PFSK-1 (cell line): ENCODE measurements around the gene PDZD2.

ENCODE experiments used
- FOXP2 ChIP-seq: optimal IDR thresholded peaks from 2 replicates; pipeline ENCODE3; 2011; ENCODE audit warnings: borderline replicate concordance, control low read depth, inconsistent platforms; ENCODE audit not compliant: insufficient read depth; ENCODE audit errors: extremely low read length, extremely low read depth
- POLR2AphosphoS5 ChIP-seq: IDR thresholded peaks from 2 replicates; pipeline ENCODE4 v1.6.1; 2012; ENCODE audit warnings: low read depth, mild to moderate bottlenecking, control low read depth, low read length, moderate library complexity
- SIN3A ChIP-seq: IDR thresholded peaks from 2 replicates; pipeline ENCODE4 v1.6.1; 2012; ENCODE audit warnings: mild to moderate bottlenecking, low read length, moderate library complexity, borderline replicate concordance; ENCODE audit not compliant: insufficient read depth
- TAF1 ChIP-seq: IDR thresholded peaks from 2 replicates; pipeline ENCODE4 v1.6.1; 2012; ENCODE audit warnings: low read length, control low read depth, borderline replicate concordance; ENCODE audit not compliant: insufficient read depth
- TF ChIP-seq, protein P1 (sequence below), 2 experiments: IDR thresholded peaks; 2 replicates each; pipeline versions ENCODE4 v1.6.1 to v1.8.0; 2011 to 2012; ENCODE audit warnings: low read depth in 2 of 2, low read length in 2 of 2, control low read depth in 1 of 2, inconsistent platforms in 1 of 2, mild to moderate bottlenecking in 1 of 2, moderate library complexity in 1 of 2; ENCODE audit not compliant: insufficient read depth in 1 of 2

DNA sequence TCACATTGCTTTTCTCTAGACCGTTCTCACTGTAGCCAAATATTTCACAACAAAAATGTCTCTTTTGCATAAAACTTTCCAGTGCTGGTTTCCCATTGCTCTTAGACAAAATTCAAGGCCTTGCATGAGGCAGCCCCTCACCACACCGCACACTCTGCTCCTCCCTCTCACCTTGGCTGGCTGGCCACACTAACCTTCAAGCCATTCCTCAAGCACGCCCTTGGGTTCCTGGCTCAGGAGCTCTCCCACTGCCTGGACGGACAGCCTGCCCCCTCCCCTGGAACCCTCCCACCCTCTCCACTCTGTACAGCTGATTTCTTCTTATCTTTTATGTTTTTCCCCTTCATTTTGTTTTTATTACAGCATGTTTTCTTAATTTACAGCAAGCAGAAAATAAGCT, 83.2 kb downstream of the PDZD2 start:
- no peak for TF ChIP-seq POLR2AphosphoS5
- no peak for TF ChIP-seq TAF1
- TF ChIP-seq, protein P1, sequence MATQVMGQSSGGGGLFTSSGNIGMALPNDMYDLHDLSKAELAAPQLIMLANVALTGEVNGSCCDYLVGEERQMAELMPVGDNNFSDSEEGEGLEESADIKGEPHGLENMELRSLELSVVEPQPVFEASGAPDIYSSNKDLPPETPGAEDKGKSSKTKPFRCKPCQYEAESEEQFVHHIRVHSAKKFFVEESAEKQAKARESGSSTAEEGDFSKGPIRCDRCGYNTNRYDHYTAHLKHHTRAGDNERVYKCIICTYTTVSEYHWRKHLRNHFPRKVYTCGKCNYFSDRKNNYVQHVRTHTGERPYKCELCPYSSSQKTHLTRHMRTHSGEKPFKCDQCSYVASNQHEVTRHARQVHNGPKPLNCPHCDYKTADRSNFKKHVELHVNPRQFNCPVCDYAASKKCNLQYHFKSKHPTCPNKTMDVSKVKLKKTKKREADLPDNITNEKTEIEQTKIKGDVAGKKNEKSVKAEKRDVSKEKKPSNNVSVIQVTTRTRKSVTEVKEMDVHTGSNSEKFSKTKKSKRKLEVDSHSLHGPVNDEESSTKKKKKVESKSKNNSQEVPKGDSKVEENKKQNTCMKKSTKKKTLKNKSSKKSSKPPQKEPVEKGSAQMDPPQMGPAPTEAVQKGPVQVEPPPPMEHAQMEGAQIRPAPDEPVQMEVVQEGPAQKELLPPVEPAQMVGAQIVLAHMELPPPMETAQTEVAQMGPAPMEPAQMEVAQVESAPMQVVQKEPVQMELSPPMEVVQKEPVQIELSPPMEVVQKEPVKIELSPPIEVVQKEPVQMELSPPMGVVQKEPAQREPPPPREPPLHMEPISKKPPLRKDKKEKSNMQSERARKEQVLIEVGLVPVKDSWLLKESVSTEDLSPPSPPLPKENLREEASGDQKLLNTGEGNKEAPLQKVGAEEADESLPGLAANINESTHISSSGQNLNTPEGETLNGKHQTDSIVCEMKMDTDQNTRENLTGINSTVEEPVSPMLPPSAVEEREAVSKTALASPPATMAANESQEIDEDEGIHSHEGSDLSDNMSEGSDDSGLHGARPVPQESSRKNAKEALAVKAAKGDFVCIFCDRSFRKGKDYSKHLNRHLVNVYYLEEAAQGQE (IDR thresholded peaks at IDR 0.05; ENCODE audit: insufficient read depth in 1 of 2, low read depth in 2 of 2, low read length in 2 of 2), result no peak
- no peak for TF ChIP-seq FOXP2
- TF ChIP-seq SIN3A, result no peak
